HPDE6-E6E7 (cell line): ENCODE results near the gene PARD3B.

Experiments
- DNase-seq: peaks from one replicate; pipeline ENCODE4 v3.0.0; 2011; ENCODE audit warnings: missing footprints; ENCODE audit errors: extremely low spot score

Gene PARD3B

DNA sequence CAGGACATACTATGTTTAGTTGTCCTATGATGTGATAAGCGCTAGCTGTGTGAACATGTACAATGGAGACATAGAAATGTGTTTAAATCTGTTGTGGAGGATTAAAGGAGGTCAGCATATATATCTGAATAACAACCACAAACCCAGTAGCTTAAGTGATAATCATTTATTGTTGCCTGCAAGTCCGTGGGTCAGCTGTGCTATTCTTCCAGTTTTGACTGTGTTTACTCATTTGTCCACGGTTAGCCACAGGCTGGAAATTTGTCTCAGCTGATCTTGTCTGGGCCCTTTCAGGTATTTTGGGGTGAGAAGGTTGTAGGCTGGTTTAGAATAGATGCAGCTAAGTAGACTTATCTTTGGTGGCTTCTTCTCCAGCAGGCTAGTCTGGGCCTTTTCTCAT is 110.4 kb downstream of the PARD3B start:
- DNase-seq: no peak

DNA sequence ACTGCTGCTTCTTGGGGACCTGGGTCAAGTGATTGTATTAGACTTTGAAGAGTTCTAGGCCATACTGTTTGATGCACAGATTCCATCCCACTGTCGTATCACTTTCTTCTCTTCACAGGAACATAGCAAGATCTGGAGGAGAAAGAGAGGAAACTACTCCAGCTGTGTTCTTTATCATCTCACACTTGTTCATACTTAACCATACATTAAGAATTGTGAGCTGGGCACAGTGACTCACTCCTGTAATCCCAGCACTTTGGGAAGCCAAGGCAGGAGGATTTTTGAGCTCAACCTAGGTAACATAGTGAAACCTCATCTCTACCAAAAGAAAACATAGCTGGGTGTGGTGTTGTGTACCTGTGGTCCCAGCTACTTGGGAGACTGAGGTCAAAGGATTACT is 111.7 kb downstream of the PARD3B start:
- no peak for DNase-seq

- DNase-seq: no peak
Observed at GRCh38 chr2:204662956-204663355, 117.7 kb downstream of the PARD3B start.

DNA sequence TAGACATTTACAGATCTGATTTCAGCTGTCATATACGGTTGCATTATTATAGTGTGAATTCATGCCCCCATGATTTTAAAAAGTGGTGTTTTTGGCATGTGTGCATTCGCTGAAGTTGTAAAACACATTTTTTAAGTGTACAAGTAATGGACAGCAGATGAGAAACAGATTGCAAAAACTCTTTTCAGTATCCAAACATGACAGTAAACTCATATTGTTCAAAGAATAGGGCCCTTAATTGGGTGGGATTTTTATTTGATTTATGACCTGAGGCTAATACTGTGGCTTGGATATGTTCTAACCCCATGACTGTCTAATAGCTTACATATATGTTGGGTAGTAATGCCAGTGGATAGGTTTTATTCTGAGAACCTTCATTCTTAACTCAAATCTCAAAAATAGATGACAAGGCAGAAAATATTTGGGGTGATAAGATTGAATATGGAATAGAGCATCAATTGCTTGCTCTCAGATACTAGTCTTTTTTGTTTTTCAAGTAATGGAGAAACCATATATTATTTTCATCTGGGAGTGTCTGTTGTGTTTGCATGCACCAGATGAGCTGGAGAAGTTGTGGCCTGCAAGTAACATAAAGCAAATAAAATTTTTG is 118.6 kb downstream of the PARD3B start:
- DNase-seq: no peak

GRCh38 chr2:204664708-204665121 is 119.4 kb downstream of the PARD3B start:
- DNase-seq: no peak

- no peak for DNase-seq
Observed at GRCh38 chr2:204665207-204665606, 119.9 kb downstream of the PARD3B start.

DNA sequence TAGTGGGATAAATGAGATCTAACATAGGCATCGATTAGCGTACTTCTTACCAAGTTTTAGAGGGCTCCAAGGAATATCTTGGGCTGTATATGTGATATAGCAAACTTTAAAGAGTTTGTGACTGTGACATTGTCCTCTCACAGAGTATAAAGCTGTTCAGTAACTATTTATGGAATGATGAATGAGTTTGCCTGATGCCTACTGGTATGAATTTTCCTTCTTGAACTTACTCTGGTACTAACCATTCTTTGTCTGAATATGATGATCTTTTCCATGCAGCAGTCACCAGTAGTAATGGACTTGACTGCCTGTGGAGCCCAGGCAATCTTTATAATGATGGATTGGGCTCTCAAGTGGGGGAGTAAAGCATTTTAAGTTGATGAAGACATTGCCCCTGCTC is 120.5 kb downstream of the PARD3B start:
- DNase-seq: no peak

DNA sequence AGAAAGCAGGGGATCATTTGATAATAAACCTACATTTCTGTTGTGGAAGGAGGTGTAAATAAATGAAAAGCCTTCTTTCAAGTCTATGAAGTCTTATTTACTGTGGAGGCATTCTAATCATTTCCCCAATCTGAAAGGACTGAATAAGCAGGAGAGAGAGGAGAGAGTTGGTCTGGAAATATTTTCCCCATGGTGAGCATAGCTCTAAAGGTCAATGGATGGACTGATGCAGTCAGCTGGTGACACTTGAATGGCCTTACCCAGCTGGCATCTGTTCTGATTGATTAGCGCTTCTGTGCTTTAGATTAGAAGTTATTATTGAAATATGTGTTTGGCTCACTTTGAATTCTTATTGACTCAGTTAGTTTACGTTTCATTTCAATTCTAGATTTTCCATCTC is 122.7 kb downstream of the PARD3B start:
- no peak for DNase-seq

GRCh38 chr2:204669382-204669781 is 124.1 kb downstream of the PARD3B start:
- DNase-seq: no peak

- no peak for DNase-seq
Observed at GRCh38 chr2:204670124-204670523, 124.8 kb downstream of the PARD3B start.

GRCh38 chr2:204670756-204671155 is 125.5 kb downstream of the PARD3B start:
- no peak for DNase-seq

GRCh38 chr2:204672772-204673171 is 127.5 kb downstream of the PARD3B start:
- DNase-seq: no peak

- DNase-seq: no peak
Observed at GRCh38 chr2:204673877-204674276, 128.6 kb downstream of the PARD3B start.

DNA sequence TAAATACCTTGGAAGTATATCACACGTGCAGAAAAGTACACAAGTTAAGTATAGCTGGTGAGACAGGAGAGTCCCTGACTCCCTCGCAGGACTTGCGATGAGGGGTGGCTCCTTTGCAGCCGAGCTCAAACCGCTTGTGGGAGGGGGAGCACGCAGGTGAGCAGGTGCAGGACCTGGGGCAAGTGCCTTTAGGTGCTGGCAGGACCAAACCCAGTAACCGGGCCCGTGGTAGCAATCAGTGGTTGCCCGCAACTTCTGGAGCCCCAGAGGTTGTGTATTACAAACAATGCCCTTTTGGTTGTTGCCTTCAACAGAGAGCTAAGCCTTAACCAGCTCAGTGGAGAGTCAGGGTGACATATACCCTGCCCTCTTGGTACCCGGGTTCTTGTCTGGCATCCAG is 132.8 kb downstream of the PARD3B start:
- no peak for DNase-seq

DNA sequence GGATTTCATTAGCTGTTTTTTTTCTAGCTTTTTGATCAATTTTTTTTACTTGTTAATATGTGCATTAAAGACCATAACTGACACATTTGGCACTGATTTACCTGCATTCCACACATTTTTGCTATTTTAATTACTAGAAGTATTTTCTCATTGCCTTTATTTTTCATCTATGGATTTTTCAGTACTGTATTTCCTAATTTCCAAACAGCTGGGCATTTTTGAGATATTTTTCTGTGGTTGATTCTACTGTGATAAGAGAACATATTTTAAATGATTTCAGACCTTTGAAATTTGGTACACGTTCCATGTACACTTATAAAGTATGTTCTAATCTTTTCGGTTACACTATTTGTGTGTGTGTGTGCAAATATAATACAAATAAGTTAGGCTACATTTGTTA is 135.3 kb downstream of the PARD3B start:
- no peak for DNase-seq

- DNase-seq: no peak
Observed at GRCh38 chr2:204681412-204681811, 136.1 kb downstream of the PARD3B start.

GRCh38 chr2:204683384-204683783 is 138.1 kb downstream of the PARD3B start:
- no peak for DNase-seq

GRCh38 chr2:204686406-204686805 is 141.1 kb downstream of the PARD3B start:
- no peak for DNase-seq

- no peak for DNase-seq
Observed at GRCh38 chr2:204687776-204688175, 142.5 kb downstream of the PARD3B start.

- peak; percentile 34 for DNase-seq
Observed at GRCh38 chr2:204691911-204692510, 146.7 kb downstream of the PARD3B start.

GRCh38 chr2:204692790-204693189 is 147.5 kb downstream of the PARD3B start:
- no peak for DNase-seq

DNA sequence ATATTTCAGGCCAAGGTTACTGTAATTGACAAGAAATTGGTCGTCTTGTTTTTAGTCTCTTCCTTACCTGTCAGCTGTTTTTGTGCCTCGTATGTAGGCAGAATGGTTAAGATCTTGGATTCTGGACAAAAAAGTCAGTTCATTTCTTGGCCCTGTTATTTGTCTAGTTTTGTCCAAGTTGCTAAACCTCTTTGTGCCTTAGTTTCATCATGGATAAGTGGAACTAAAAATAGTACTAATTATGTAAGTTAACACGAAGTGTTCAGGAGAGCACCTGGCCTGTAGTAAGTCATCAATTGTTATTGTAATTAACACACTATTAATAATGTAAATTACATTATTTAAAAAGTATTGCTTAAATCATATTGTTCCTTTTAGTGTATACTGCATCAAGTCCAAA is 148.0 kb downstream of the PARD3B start:
- no peak for DNase-seq

DNA sequence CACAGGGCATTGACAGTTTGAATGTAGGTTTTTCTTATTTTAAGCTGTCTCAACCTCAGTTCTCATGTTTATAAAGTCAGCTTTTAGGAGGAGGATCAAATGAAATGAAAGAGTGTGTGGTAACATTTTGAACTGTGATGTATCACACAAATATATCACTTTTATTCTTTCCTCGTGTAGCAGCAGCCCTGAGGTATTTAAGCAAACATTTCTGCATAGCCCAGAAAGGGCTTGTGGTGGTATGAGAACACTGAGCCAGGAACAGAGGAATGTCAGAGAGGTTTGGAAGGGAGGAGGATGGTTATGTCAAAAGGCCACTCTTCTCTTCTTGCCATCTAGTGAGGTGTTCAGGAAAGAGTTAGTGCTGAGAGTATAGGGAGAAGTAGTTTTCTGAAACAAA is 150.2 kb downstream of the PARD3B start:
- no peak for DNase-seq

DNA sequence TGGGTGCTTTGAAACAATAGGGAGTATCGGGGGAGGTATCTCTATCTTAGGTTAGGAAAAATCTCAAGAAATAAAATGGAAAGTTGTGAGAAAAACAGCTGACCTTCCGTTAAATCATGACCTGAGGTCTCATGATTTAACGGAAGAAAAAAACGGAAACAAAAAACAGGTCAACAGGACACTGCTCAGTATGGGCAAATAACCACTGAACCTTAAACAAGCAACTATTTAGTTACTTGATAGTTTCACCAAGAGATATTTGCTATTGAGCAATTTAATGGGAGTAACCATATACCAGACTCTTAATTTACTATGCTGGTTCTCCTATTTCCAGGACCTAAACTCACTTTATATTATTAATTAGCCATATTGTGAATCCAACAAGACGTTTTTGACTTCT is 150.8 kb downstream of the PARD3B start:
- no peak for DNase-seq
